ENCODE measurements around the gene NME4. TPM values are rescaled to one million over a fixed set of nuclear protein-coding genes. Genes with fewer than 3 reads are reported as not detected.

NME4 gene
- polyA plus RNA-seq, 1 of the 3 experiments (the other 2 are of a cell fraction), result 509 TPM

DNA sequence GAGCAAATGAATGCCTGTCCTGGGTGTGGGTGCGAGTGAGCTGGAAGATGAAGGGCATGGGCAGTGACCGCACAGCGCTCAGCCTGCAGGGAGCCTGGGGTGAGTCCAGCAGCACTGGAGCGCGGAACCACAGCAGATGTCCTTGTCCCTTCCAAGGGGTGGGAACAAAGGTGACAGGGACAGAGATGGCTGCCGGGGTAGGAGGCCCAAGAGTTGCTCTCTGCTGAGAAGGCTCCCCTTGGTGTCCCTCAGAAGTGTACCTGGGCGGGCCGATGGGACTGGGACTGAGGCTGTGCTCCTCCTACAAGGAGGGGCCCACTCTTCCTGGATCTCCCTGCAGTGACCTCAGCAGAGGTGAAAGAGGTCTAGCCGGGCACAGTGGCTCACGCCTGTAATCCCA, 7.6 kb upstream of the NME4 start (continued):
- no peak for TF ChIP-seq REST (IDR thresholded peaks at IDR 0.05; ENCODE audit: low read depth, low read length)
- TF ChIP-seq TAF1 (IDR thresholded peaks at IDR 0.05; ENCODE audit: borderline replicate concordance, low read depth, low read length), result no peak
- TF ChIP-seq NFIC (IDR thresholded peaks at IDR 0.05; ENCODE audit: borderline replicate concordance), result no peak
- TF ChIP-seq IRF3 (IDR thresholded peaks at IDR 0.05; ENCODE audit: low read depth, low read length), result no peak
- no peak for TF ChIP-seq NRF1 (IDR thresholded peaks at IDR 0.05; ENCODE audit: low read depth, low read length)
- TF ChIP-seq MXI1 (IDR thresholded peaks at IDR 0.05; ENCODE audit: low read depth, low read length), result no peak
- no peak for TF ChIP-seq CTCF (IDR thresholded peaks at IDR 0.05)

GRCh38 chr16:391885-392335, 5.1 kb upstream of the NME4 start:
- peak; percentile 82 for DNase-seq
- H3K4me3 ChIP-seq (ENCODE audit: low read depth in 2 of 2, low read length in 1 of 2), result no peak overlapping the region; a peak in 1 of 4 replicates
- no peaks in the 10 kb centered on the region for H3K27me3 ChIP-seq (ENCODE audit: insufficient read depth)
- no peak overlapping the region for H3K4me2 ChIP-seq
- H3K79me2 ChIP-seq (ENCODE audit: insufficient read depth), result peaks cover 3% of the 10 kb centered on the region; the same call in 1 of the 2 replicates
- no peak overlapping the region for H2AFZ ChIP-seq (ENCODE audit: low read depth)
- ChIA-PET POLR2A (no interaction called here), CTCF (interaction anchor here (0.5 to 2.3 kb wide), 16 partner anchors 9 to 579 kb away, joined by 3 to 15 read pairs (median 4); partner anchors contain the start of genes CAPN15, DECR2, LMF1 and RAB11FIP3)
- H3K9ac ChIP-seq, result no peak overlapping the region
- H3K27ac ChIP-seq (ENCODE audit: low read depth in 2 of 2, low read length in 1 of 2), result no peak overlapping the region
- no peaks in the 10 kb centered on the region for H3K36me3 ChIP-seq (replicated peaks in 1 of 2; ENCODE audit: control insufficient read depth in 1 of 2, insufficient read depth in 2 of 2, low read length in 1 of 2)
- H3F3A ChIP-seq (replicated peaks; ENCODE audit: insufficient read depth), result peaks cover 15% of the 10 kb centered on the region
- peaks cover 0 to 7% of the 10 kb centered on the region in 2 experiments; a peak in 2 of 4 replicates for H3K4me1 ChIP-seq (ENCODE audit: control insufficient read depth in 1 of 2, insufficient read depth in 2 of 2, low read depth in 1 of 2, low read length in 1 of 2)
- 74% methylated on average over 4 of the region's 7 CpGs for WGBS (ENCODE audit: low lambda C conversion rate)
- no peaks in the 10 kb centered on the region for H4K20me1 ChIP-seq (ENCODE audit: insufficient read depth)
- H3K9me2 ChIP-seq, result no peaks in the 10 kb centered on the region
- H3K9me3 ChIP-seq, result no peaks in the 10 kb centered on the region
- TF ChIP-seq TCF12 (IDR thresholded peaks at IDR 0.05) (no peak), EZH2phosphoT487 (IDR thresholded peaks at IDR 0.05; ENCODE audit: borderline replicate concordance, low read depth) (no peak), REST (IDR thresholded peaks at IDR 0.05; ENCODE audit: low read depth, low read length) (no peak), CTCF (IDR thresholded peaks at IDR 0.05) (peak; percentile 80), RCOR1 (IDR thresholded peaks at IDR 0.05; ENCODE audit: low read length) (peak; percentile 30; the same call in 1 of the 2 replicates), SMC3 (IDR thresholded peaks at IDR 0.05; ENCODE audit: low read depth, low read length) (peak; percentile 57), NRF1 (IDR thresholded peaks at IDR 0.05; ENCODE audit: low read depth, low read length) (no peak), TEAD4 (IDR thresholded peaks at IDR 0.05; ENCODE audit: borderline replicate concordance, insufficient read depth) (no peak), MAX (IDR thresholded peaks at IDR 0.05; ENCODE audit: low read depth) (no peak), IRF3 (IDR thresholded peaks at IDR 0.05; ENCODE audit: low read depth, low read length) (no peak), FOXJ3 (CRISPR knock-in tag; IDR thresholded peaks at IDR 0.05) (no peak)
